HFF-Myc (cell line): ENCODE data around the gene ATF7IP.

Experiments
- DNase-seq: peaks from one replicate; pipeline ENCODE4 v3.0.0-alpha.2; 2011; ENCODE audit warnings: low read depth; ENCODE audit errors: extremely low read depth
- H3K4me3 ChIP-seq: replicated peaks from 2 replicates; pipeline ENCODE4 v1.5.1; 2011; ENCODE audit warnings: low read depth, mild to moderate bottlenecking, control low read depth, low read length
- TF ChIP-seq, protein P1 (sequence below): IDR thresholded peaks from 2 replicates; pipeline ENCODE4 v1.5.1; 2012; ENCODE audit warnings: mild to moderate bottlenecking, low read depth, low read length, control low read depth; ENCODE audit errors: missing control alignments

ATF7IP gene

DNA sequence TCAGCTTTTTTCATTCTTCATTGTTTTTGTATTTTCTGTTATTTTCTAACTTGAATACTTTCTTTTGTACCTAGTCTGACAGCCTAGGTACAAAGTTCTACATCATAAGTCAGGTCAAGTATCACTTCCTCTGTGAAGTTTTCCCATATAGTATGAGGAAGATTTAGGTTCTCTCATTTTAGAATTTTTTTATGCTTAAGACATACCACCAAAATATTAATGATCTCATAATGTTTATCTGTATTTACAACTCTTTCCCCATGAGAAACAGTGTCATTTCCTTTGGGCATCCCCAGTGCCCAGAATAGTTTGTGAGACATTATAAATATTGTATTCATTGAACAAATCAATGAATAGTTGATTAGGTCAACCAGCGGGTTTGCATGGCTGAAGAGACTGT lies 3.1 kb upstream of the ATF7IP start:
- H3K4me3 ChIP-seq, result no peak overlapping the region
- TF ChIP-seq, protein P1, sequence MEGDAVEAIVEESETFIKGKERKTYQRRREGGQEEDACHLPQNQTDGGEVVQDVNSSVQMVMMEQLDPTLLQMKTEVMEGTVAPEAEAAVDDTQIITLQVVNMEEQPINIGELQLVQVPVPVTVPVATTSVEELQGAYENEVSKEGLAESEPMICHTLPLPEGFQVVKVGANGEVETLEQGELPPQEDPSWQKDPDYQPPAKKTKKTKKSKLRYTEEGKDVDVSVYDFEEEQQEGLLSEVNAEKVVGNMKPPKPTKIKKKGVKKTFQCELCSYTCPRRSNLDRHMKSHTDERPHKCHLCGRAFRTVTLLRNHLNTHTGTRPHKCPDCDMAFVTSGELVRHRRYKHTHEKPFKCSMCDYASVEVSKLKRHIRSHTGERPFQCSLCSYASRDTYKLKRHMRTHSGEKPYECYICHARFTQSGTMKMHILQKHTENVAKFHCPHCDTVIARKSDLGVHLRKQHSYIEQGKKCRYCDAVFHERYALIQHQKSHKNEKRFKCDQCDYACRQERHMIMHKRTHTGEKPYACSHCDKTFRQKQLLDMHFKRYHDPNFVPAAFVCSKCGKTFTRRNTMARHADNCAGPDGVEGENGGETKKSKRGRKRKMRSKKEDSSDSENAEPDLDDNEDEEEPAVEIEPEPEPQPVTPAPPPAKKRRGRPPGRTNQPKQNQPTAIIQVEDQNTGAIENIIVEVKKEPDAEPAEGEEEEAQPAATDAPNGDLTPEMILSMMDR, result no peak
- no peak for DNase-seq

DNA sequence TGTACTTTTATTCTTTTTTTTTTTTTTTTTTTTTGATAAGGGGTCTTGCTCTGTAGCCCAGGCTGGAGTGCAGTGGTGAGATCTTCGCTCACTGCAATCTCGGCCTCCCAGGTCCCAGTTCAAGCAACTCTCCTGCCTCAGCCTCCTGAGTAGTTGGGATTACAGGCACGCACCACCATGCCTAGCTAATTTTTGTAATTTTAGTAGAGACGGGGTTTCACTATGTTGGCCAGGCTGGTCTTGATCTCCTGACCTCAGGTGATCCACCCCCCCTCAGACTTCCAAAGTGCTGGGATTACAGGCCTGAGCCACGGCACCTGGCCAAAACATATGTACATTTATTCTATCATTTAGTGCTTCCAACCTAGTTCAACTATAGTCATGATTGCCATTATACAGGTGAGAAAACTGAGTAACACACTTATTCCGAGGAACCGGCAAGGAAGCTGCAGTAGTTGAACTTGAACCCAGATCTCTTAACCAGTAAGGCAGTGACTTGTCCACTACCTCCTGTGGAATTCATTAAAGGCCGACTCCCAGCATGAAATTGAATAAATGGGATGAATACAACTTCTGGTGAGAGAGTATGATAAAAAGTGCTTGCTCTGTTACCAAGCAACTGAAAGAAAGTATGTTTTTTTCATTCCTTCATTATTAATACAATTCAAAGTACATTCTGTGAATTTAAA lies 755 bp upstream of the ATF7IP start:
- no peak for DNase-seq
- peak overlapping the region; percentile 56 for H3K4me3 ChIP-seq
- TF ChIP-seq, protein P1, result no peak

DNA sequence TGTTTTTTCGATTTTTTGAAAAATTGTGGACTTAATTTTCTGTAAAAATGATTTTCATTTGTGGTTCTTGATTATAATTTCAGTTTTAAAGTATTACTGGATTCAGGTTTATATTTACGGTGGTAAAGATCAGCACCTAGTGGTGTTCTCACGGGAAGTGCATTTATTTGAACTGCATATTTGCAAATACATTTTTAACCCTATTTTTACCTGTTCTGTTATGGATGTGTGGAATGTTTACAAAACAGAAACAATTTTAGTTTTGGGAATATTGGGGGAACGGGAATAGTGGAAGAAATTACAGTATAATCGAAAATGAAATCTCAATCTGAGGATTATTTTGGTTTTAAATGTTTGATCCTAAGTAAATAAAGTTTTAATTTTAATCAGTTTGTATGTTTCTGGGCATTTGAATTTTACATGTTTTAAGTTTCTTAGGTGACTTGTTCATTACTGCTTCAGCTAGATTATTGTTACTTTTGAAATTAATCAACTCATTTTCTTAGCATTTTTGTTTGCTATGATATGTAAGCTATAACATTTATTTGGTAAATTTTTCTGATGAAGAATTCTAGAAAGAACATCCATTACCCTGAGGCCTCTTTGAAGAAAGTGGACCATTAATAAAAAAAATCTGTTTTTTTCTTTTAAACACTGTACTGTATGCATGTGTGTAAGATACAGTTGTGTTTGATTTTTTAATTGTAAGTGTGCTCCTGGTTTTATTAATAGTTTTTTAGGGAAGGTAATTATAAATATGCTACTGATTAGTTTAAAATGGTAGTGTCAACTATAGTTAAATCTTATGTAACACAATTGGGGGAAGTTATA lies 942 bp downstream of the ATF7IP start:
- DNase-seq, result no peak
- peak overlapping the region; percentile 56 for H3K4me3 ChIP-seq
- TF ChIP-seq, protein P1, result no peak

DNA sequence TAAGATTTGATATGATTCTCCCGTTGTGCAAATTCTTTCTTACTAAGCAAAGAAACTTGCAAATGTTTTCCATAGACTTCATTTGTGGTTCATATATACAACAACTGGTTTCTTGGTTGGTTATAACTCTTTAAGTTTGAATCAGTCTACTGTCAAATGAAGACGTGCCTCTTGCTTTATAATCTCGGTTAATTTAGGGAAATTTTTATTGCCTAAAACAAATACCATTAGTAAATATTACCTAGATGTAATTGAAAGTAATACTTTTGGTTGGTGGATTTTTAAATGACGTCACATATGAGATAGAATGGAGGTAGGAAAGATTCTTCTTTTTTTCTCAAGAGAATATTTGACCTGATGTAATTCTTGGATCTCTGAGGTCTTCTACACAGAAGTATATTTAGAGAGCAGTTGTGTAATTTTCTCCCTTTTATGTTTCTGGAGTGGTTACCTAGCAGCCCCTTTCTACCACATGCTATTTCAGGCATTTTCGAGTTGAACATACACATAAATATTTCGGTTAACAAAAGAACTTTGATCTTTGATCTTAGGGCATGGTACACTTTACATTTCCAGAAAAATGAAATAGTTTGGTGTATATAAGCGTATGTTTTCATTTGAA lies 1.7 kb downstream of the ATF7IP start:
- TF ChIP-seq, protein P1, result no peak
- peak overlapping the region; percentile 56 for H3K4me3 ChIP-seq
- no peak for DNase-seq

DNA sequence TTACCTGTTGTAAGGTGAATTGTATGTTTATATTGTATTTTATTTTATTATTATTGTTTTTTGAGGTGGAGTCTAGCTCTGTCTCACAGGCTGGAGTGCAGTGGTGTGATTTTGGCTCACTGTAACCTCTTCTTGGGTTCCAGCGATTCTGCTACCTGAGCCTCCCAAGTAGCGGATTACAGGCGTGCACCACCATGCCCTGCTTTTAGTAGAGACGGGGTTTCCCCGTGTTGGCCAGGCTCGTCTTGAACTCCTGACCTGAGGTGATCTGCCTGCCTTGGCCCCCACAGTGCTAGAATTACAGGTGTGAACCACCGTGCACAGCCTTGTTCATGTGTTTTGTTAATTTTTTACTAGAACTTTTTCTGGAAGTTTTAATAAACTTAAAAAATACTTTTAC lies 3.8 kb downstream of the ATF7IP start:
- DNase-seq, result no peak
- H3K4me3 ChIP-seq, result no peak overlapping the region
- TF ChIP-seq, protein P1, result no peak

DNA sequence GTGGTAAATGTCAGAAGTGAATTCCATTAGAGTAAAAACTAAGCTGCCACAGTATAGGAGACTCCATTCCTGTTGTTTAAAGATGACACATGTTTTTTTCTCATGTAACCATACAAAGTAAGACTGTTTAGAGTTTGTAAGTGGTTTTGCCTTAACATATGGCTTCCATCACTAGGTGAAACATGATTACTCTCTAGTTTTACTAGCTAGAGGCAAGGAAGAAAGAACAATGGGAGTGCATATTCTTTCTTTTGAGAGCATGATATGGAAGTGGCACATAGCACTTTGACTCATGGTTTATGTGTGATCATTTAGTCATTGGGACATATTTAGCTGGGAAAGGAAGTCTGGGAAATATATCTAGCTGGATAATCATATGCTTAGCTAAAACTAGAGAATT lies 7.7 kb downstream of the ATF7IP start:
- TF ChIP-seq, protein P1, result no peak
- H3K4me3 ChIP-seq, result no peak overlapping the region
- peak; percentile 65 for DNase-seq
